ENCODE measurements around the gene NT5DC2.

DNA sequence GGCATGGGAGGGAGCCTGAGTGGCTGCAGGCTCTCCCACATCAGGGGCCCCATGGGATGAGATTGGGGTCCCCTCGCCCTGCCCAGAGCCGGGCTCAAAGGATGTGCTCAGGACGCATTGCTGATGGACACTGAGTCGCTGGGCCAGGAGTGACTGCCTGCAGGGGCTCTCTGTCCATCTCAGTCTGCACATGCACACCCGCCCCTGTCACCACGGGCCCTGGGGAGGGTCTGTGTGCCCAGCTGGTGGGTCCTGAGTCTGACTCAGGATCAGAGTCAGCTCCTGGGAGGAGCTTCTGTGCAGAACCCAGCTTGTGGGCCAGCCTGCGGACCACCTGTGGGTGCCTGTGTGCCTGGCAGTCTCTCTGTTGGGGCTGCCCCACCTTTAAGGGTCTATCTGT is 20.4 kb downstream of the NT5DC2 start:
- no peak for TF ChIP-seq EZH2phosphoT487 (IDR thresholded peaks at IDR 0.05; ENCODE audit: insufficient read depth, low read depth)
- TF ChIP-seq EZH2 (IDR thresholded peaks at IDR 0.05; ENCODE audit: insufficient read depth, poor library complexity, severe bottlenecking): no peak
